OCI-LY1 (cell line): ENCODE results near the gene TUBB1.

Source experiments
- H2AFZ ChIP-seq: fragments of 200-600 bp; sonication (generic), shearing (Covaris generic); 2 replicates; pipeline ENCODE4 v1.6.0; 2014; ENCODE audit warnings: antibody characterized with exemption, mild to moderate bottlenecking, low read length
- H3F3A ChIP-seq: fragments of 200-600 bp; sonication (generic), shearing (Covaris generic); 2 replicates; pipeline ENCODE4 v1.6.0; 2014; ENCODE audit warnings: mild to moderate bottlenecking, antibody characterized with exemption, low read length, moderate library complexity; ENCODE audit not compliant: insufficient read depth
- H3K27ac ChIP-seq: fragments of 200-600 bp; sonication (generic); 2 replicates; pipeline ENCODE4 v1.5.1; 2014; ENCODE audit warnings: low read length, mixed run types, mild to moderate bottlenecking, low read depth; ENCODE audit not compliant: poor library complexity, severe bottlenecking
- H3K27me3 ChIP-seq: fragments of 200-600 bp; sonication (generic); 2 replicates; pipeline ENCODE4 v1.6.0; 2014; ENCODE audit warnings: antibody characterized with exemption, mild to moderate bottlenecking, low read length, moderate library complexity; ENCODE audit not compliant: insufficient read depth
- H3K36me3 ChIP-seq: fragments of 200-600 bp; sonication (generic); 2 replicates; pipeline ENCODE4 v1.6.1; 2014; ENCODE audit warnings: mild to moderate bottlenecking, antibody characterized with exemption, low read length, moderate library complexity, mixed read lengths; ENCODE audit not compliant: insufficient read depth
- H3K4me1 ChIP-seq: fragments of 200-600 bp; sonication (generic); 2 replicates; pipeline ENCODE4 v1.5.1; 2014; ENCODE audit warnings: mild to moderate bottlenecking, low read length, moderate library complexity; ENCODE audit not compliant: insufficient read depth, severe bottlenecking
- H3K4me2 ChIP-seq: fragments of 200-600 bp; sonication (generic), shearing (Covaris generic); 2 replicates; pipeline ENCODE4 v1.6.1; 2014; ENCODE audit warnings: low read length
- H3K4me3 ChIP-seq: fragments of 200-600 bp; sonication (generic); 2 replicates; pipeline ENCODE4 v1.5.1; 2014; ENCODE audit warnings: low read length, low read depth, mild to moderate bottlenecking, mixed read lengths; ENCODE audit not compliant: poor library complexity, severe bottlenecking
- H3K79me2 ChIP-seq: fragments of 200-600 bp; shearing (Covaris generic); 2 replicates; pipeline ENCODE4 v1.6.1; 2016; ENCODE audit warnings: mixed run types, low read length, mixed read lengths; ENCODE audit not compliant: insufficient read depth
- H3K9ac ChIP-seq: fragments of 200-600 bp; sonication (generic), shearing (Covaris generic); 2 replicates; pipeline ENCODE4 v1.6.1; 2014; ENCODE audit warnings: mild to moderate bottlenecking, low read length, mixed read lengths
- H3K9me2 ChIP-seq: fragments of 200-600 bp; sonication (generic), shearing (Covaris generic); 2 replicates; pipeline ENCODE4 v1.6.1; 2014; ENCODE audit warnings: low read depth, mild to moderate bottlenecking, low read length, mixed read lengths
- H3K9me3 ChIP-seq: fragments of 200-600 bp; shearing (Covaris generic); 2 replicates; pipeline ENCODE4 v1.6.1; 2014; ENCODE audit warnings: low read length, mixed read lengths
- H4K20me1 ChIP-seq: fragments of 200-600 bp; sonication (generic), shearing (Covaris generic); 2 replicates; pipeline ENCODE4 v1.6.0; 2016; ENCODE audit warnings: mild to moderate bottlenecking, low read length; ENCODE audit not compliant: insufficient read depth
- EZH2 ChIP-seq: fragments of 200-600 bp; sonication (generic), shearing (Covaris generic); IDR thresholded peaks from 2 replicates; pipeline ENCODE4 v1.8.0; 2017; ENCODE audit warnings: borderline replicate concordance, mixed run types, mild to moderate bottlenecking, antibody characterized with exemption, low read length, moderate library complexity, mixed read lengths
- TF ChIP-seq, protein P1 (sequence below): fragments of 200-600 bp; sonication (generic), shearing (Covaris generic); IDR thresholded peaks from 2 replicates; pipeline ENCODE4 v1.5.1; 2017; ENCODE audit warnings: mild to moderate bottlenecking, antibody characterized with exemption, low read length, moderate library complexity, mixed read lengths

Gene TUBB1

DNA sequence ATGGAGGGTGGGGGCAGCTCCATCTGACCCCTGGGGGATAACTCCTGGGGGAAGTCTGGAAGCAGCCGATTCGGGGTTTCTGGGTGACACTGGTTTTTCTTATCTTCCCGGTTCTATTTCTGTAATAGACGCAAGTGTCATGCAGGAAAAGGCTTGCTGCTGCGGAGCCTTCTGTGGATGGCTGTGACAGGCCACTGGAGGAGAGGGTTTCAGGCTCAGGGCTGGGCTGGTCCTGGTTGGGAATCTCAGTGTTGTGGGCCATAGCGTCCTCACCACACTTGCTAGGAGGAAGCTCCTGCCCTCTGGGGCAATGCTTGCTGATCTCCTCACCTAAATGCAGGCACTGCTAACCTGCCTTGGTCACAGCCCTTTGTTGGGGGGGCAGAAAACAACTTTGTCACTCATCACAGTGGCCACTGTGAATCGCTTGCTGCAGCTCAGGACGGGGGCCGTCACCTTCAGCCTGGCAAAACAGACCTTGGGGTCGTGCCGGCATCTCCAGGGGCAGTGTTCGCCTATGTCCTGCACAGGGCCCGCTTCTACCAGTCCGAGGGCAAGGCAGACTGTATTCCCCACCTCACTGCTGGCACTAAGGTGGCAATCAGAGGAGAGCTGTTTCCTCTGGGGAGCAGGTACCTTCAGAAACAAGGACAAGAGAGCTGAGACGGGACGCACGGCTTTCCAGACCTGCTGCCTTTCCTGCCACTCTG is 4.4 kb upstream of the TUBB1 start:
- TF ChIP-seq, protein P1, sequence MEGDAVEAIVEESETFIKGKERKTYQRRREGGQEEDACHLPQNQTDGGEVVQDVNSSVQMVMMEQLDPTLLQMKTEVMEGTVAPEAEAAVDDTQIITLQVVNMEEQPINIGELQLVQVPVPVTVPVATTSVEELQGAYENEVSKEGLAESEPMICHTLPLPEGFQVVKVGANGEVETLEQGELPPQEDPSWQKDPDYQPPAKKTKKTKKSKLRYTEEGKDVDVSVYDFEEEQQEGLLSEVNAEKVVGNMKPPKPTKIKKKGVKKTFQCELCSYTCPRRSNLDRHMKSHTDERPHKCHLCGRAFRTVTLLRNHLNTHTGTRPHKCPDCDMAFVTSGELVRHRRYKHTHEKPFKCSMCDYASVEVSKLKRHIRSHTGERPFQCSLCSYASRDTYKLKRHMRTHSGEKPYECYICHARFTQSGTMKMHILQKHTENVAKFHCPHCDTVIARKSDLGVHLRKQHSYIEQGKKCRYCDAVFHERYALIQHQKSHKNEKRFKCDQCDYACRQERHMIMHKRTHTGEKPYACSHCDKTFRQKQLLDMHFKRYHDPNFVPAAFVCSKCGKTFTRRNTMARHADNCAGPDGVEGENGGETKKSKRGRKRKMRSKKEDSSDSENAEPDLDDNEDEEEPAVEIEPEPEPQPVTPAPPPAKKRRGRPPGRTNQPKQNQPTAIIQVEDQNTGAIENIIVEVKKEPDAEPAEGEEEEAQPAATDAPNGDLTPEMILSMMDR, result no peak
- no peak for TF ChIP-seq EZH2

DNA sequence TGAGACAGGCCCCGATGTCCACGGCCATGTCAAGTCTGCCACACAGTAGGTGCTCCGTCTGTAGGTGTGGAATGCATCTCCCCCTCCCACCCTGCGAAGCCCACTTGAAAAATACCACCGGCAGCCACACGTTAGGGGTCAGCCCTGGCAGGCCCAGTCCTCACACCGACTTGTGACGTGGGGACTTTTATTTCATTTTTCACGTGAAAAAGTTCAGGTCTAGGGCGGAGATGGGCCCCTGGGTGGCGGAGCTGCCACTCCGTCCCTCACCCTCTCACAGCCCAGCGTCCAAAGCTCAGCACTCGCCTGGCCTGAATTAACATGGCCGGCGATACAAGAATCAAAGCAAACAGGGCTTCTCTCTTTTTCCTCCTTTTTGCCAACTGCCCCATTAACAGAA is 3.8 kb upstream of the TUBB1 start:
- no peak overlapping the region for H3K9ac ChIP-seq
- peaks cover 31% of the 10 kb centered on the region for H3K4me1 ChIP-seq
- H4K20me1 ChIP-seq, result no peaks in the 10 kb centered on the region
- no peak overlapping the region for H2AFZ ChIP-seq
- H3K4me3 ChIP-seq, result no peak overlapping the region
- H3K9me2 ChIP-seq, result no peaks in the 10 kb centered on the region
- H3F3A ChIP-seq, result no peaks in the 10 kb centered on the region
- H3K27ac ChIP-seq, result no peak overlapping the region
- no peaks in the 10 kb centered on the region for H3K9me3 ChIP-seq
- H3K4me2 ChIP-seq, result no peak overlapping the region
- no peaks in the 10 kb centered on the region for H3K36me3 ChIP-seq
- no peaks in the 10 kb centered on the region for H3K79me2 ChIP-seq
- TF ChIP-seq EZH2, result no peak
- TF ChIP-seq, protein P1, result no peak
- H3K27me3 ChIP-seq, result no peaks in the 10 kb centered on the region

More for the DNA sequence above, 4.4 kb upstream of the TUBB1 start:
- no peak overlapping the region for H3K4me2 ChIP-seq
- no peaks in the 10 kb centered on the region for H3K9me2 ChIP-seq
- no peaks in the 10 kb centered on the region for H3K9me3 ChIP-seq
- no peak overlapping the region for H3K4me3 ChIP-seq
- no peaks in the 10 kb centered on the region for H4K20me1 ChIP-seq
- H2AFZ ChIP-seq, result no peak overlapping the region
- H3K9ac ChIP-seq, result no peak overlapping the region
- H3K27ac ChIP-seq, result no peak overlapping the region
- no peaks in the 10 kb centered on the region for H3K36me3 ChIP-seq
- no peaks in the 10 kb centered on the region for H3F3A ChIP-seq
- peaks cover 37% of the 10 kb centered on the region for H3K4me1 ChIP-seq
- H3K27me3 ChIP-seq, result no peaks in the 10 kb centered on the region
- H3K79me2 ChIP-seq, result no peaks in the 10 kb centered on the region

DNA sequence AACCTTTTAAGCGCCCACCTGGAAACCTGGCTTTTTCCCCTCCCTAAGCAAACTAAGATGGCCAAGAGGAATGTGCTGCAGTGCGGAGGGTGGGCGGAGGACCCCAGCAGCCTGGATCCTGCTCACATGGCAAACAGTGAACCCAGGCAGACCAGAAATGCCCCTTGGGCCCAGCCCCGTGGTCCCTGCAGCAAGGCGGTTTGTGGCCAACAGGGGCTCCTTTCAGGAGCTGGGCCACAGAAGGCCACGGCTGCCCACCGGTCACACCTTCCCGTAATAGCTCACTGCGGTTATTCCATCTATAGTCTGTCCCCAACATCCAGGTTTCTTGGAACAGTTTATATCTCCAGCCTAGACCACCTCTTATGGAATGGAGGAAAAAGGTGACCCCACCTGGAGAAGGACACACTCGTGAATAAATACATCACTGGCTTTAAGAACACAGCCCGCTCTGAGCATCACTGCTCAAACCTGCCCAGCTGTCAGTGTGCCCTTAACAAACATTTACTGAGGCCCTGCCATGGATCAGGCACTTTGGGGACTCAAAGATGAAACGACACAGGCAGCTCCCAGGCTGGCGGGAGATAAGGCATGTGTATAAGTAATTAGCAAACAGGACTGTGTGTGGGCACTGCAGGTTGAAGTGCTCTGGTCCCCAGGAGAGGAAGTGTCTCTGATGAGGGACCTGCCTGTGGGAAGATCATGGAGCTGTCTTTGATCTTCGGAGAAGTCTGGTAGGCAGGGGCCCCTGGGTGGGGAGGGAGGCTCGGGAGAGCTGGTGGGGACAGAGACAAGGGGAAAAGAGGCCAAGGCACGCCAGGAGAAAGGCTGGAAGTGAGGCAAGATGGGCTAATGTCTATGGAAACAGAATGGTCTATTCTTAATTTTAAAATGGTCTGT is 3.2 kb upstream of the TUBB1 start:
- no peaks in the 10 kb centered on the region for H3K9me3 ChIP-seq
- no peak for TF ChIP-seq EZH2
- TF ChIP-seq, protein P1, result no peak
- H3K27me3 ChIP-seq, result no peaks in the 10 kb centered on the region
- H3K9me2 ChIP-seq, result no peaks in the 10 kb centered on the region
- H4K20me1 ChIP-seq, result no peaks in the 10 kb centered on the region
- H3F3A ChIP-seq, result no peaks in the 10 kb centered on the region
- peak overlapping the region; percentile 32 for H3K9ac ChIP-seq
- no peaks in the 10 kb centered on the region for H3K79me2 ChIP-seq
- no peak overlapping the region for H2AFZ ChIP-seq
- H3K4me1 ChIP-seq, result peaks cover 27% of the 10 kb centered on the region
- peak overlapping the region; percentile 42; the same call in 1 of the 2 replicates for H3K4me2 ChIP-seq
- H3K27ac ChIP-seq, result peak overlapping the region; percentile 76
- H3K4me3 ChIP-seq, result no peak overlapping the region
- no peaks in the 10 kb centered on the region for H3K36me3 ChIP-seq
